H1 (cell line): Measurements from ENCODE around the gene LTBR. TPM values are rescaled to one million over a fixed set of nuclear protein-coding genes. Genes with fewer than 3 reads are reported as not detected.

ENCODE experiments used
- CTCF ChIA-PET: fragments of 300-600 bp; sonication (Branson Sonifier 250); formaldehyde crosslinking; loops from one replicate; lab custom pipeline; 2021; ENCODE audit not compliant: partially characterized antibody; lab: Charles Lee
- POLR2A ChIA-PET: fragments of 300-600 bp; sonication (Branson Sonifier 250); formaldehyde crosslinking; loops from one replicate; lab custom pipeline; 2021; ENCODE audit warnings: inconsistent platforms; ENCODE audit not compliant: partially characterized antibody; lab: Charles Lee
- DNase-seq, 2 experiments: peaks; one replicate each; pipeline versions ENCODE4 v3.0.0 to v3.0.0-alpha.2; 2010 to 2022; ENCODE audit warnings: low spot score in 2 of 2, low read depth in 1 of 2, mixed read lengths in 1 of 2
- FAIRE-seq: peaks from 2 replicates; lab custom pipeline; 2011; peaks lifted over from hg19 to GRCh38; lab: Jason Lieb, UNC
- H2AFZ ChIP-seq: 2 replicates; pipeline ENCODE4 v1.8.1; 2012; ENCODE audit warnings: low read length, inconsistent platforms
- H2AK5ac ChIP-seq: 2 replicates; pipeline ENCODE4 v1.6.1; 2013; ENCODE audit warnings: low read depth, low read length
- H2BK120ac ChIP-seq: replicated peaks from 2 replicates; pipeline ENCODE3; 2013; ENCODE audit warnings: low read depth, low read length, inconsistent platforms
- H2BK12ac ChIP-seq: 2 replicates; pipeline ENCODE4 v1.6.1; 2013; ENCODE audit warnings: low read depth, low read length
- H2BK15ac ChIP-seq: 2 replicates; pipeline ENCODE4 v1.6.1; 2013; ENCODE audit warnings: low read length
- H2BK20ac ChIP-seq: 2 replicates; pipeline ENCODE4 v1.6.1; 2013; ENCODE audit warnings: low read length
- H2BK5ac ChIP-seq: 2 replicates; pipeline ENCODE4 v1.6.1; 2013; ENCODE audit warnings: low read depth, low read length
- H3K14ac ChIP-seq: 2 replicates; pipeline ENCODE4 v1.6.1; 2013; ENCODE audit warnings: inconsistent platforms; ENCODE audit not compliant: insufficient read length
- H3K18ac ChIP-seq: 2 replicates; pipeline ENCODE4 v1.6.1; 2013; ENCODE audit warnings: low read length; ENCODE audit errors: extremely low read depth
- H3K23ac ChIP-seq: 2 replicates; pipeline ENCODE4 v1.6.1; 2013; ENCODE audit warnings: inconsistent platforms; ENCODE audit not compliant: insufficient read length
- H3K23me2 ChIP-seq: 2 replicates; pipeline ENCODE4 v1.6.1; 2013; ENCODE audit warnings: low read depth, low read length
- H3K27ac ChIP-seq: 2 replicates; pipeline ENCODE4 v1.6.1; 2011; ENCODE audit warnings: low read depth, low read length, inconsistent platforms
- H3K27me3 ChIP-seq, 4 experiments: replicated peaks in 1 of 4; 1 replicate in 1 of 4; 2 replicates in 3 of 4; pipeline versions ENCODE4 v1.6.1 to v1.8.1; 2011 to 2013; ENCODE audit warnings: low read length in 3 of 4, mild to moderate bottlenecking in 3 of 4, inconsistent platforms in 2 of 4, mixed read lengths in 2 of 4, moderate library complexity in 1 of 4; ENCODE audit not compliant: control insufficient read depth in 3 of 4, insufficient read depth in 3 of 4; ENCODE audit errors: extremely low read depth in 1 of 4
- H3K36me3 ChIP-seq, 4 experiments: 2 replicates each; pipeline versions ENCODE4 v1.6.1 to v1.8.1; 2011 to 2013; ENCODE audit warnings: mild to moderate bottlenecking in 4 of 4, low read length in 3 of 4, moderate library complexity in 2 of 4, control low read depth in 1 of 4, inconsistent platforms in 1 of 4; ENCODE audit not compliant: insufficient read depth in 4 of 4, control insufficient read depth in 2 of 4
- H3K4ac ChIP-seq: replicated peaks from 2 replicates; pipeline ENCODE3; 2013; ENCODE audit warnings: low read length, low read depth, mixed read lengths, inconsistent platforms; ENCODE audit not compliant: insufficient read length
- H3K4me1 ChIP-seq, 4 experiments: replicated peaks in 1 of 4; 1 replicate in 1 of 4; 2 replicates in 3 of 4; pipeline versions ENCODE4 v1.6.1 to v1.8.1; 2011 to 2013; ENCODE audit warnings: low read length in 3 of 4, inconsistent platforms in 2 of 4, mixed read lengths in 1 of 4; ENCODE audit not compliant: insufficient read depth in 4 of 4, control insufficient read depth in 3 of 4
- H3K4me2 ChIP-seq, 2 experiments: 2 replicates each; pipeline versions ENCODE4 v1.6.1 to v1.8.1; 2011 to 2013; ENCODE audit warnings: low read depth in 2 of 2, low read length in 2 of 2, control low read depth in 1 of 2, inconsistent platforms in 1 of 2, mild to moderate bottlenecking in 1 of 2; ENCODE audit not compliant: insufficient read depth in 1 of 2
- H3K4me3 ChIP-seq, 4 experiments: fragments of 200-600, 300-600 bp in 1 of 4; sonication (generic), shearing (Covaris generic), sonication (Bioruptor Twin) in 1 of 4; 2 replicates each; pipeline versions ENCODE4 v1.5.1 to v1.8.1; 2011 to 2016; ENCODE audit warnings: low read length in 4 of 4, low read depth in 3 of 4, control low read depth in 2 of 4, inconsistent platforms in 2 of 4, mild to moderate bottlenecking in 2 of 4, mixed read lengths in 1 of 4, moderate library complexity in 1 of 4; ENCODE audit not compliant: insufficient read depth in 2 of 4; ENCODE audit errors: extremely low read depth in 1 of 4
- H3K56ac ChIP-seq: replicated peaks from 2 replicates; pipeline ENCODE3; 2013; ENCODE audit warnings: low read depth, mild to moderate bottlenecking, mixed read lengths, low read length, inconsistent platforms; ENCODE audit not compliant: insufficient read length
- H3K79me1 ChIP-seq: 2 replicates; pipeline ENCODE4 v1.6.1; 2013; ENCODE audit warnings: low read depth, low read length, control low read depth
- H3K79me2 ChIP-seq, 2 experiments: 2 replicates each; pipeline versions ENCODE4 v1.6.1 to v1.8.1; 2012 to 2013; ENCODE audit warnings: low read length in 2 of 2, mild to moderate bottlenecking in 2 of 2, inconsistent platforms in 1 of 2; ENCODE audit not compliant: insufficient read depth in 2 of 2, control insufficient read depth in 1 of 2
- H3K9ac ChIP-seq, 4 experiments: replicated peaks in 1 of 4; 1 replicate in 1 of 4; 2 replicates in 3 of 4; pipeline versions ENCODE4 v1.6.1 to v1.8.1; 2011 to 2013; ENCODE audit warnings: low read depth in 3 of 4, low read length in 3 of 4, control low read depth in 2 of 4, mild to moderate bottlenecking in 2 of 4, moderate library complexity in 2 of 4, inconsistent platforms in 1 of 4; ENCODE audit errors: extremely low read depth in 1 of 4
- H3K9me3 ChIP-seq, 2 experiments: 2 replicates each; pipeline versions ENCODE4 v1.6.1 to v1.8.1; 2012 to 2013; ENCODE audit warnings: mild to moderate bottlenecking in 2 of 2, moderate library complexity in 2 of 2, control low read depth in 1 of 2, inconsistent platforms in 1 of 2, low read depth in 1 of 2, low read length in 1 of 2, mixed read lengths in 1 of 2; ENCODE audit not compliant: insufficient read depth in 2 of 2
- H4K20me1 ChIP-seq, 2 experiments: replicated peaks in 1 of 2; 2 replicates each; pipeline versions ENCODE3 to v1.8.1; 2011 to 2013; ENCODE audit warnings: inconsistent platforms in 2 of 2, low read length in 2 of 2, mild to moderate bottlenecking in 1 of 2; ENCODE audit not compliant: insufficient read depth in 2 of 2, control insufficient read depth in 1 of 2
- H4K5ac ChIP-seq: 2 replicates; pipeline ENCODE4 v1.6.1; 2013; ENCODE audit warnings: low read length, low read depth, mixed read lengths, inconsistent platforms; ENCODE audit not compliant: insufficient read length
- H4K8ac ChIP-seq: 2 replicates; pipeline ENCODE4 v1.8.0; 2013; ENCODE audit warnings: mild to moderate bottlenecking, moderate library complexity, low read length, inconsistent platforms; ENCODE audit not compliant: insufficient read depth; ENCODE audit errors: extremely low read depth
- H4K91ac ChIP-seq: replicated peaks from 2 replicates; pipeline ENCODE3; 2013; ENCODE audit warnings: low read length, mixed read lengths, inconsistent platforms; ENCODE audit not compliant: insufficient read length
- BACH1 ChIP-seq: IDR thresholded peaks from 2 replicates; pipeline ENCODE4 v1.6.1; 2012; ENCODE audit warnings: low read length, improper control_type of control experiment
- BRCA1 ChIP-seq: IDR thresholded peaks from 2 replicates; pipeline ENCODE4 v1.6.1; 2012; ENCODE audit warnings: low read depth, low read length, improper control_type of control experiment
- CTBP2 ChIP-seq: IDR thresholded peaks from 2 replicates; pipeline ENCODE4 v1.7.0; 2011; ENCODE audit warnings: borderline replicate concordance, mild to moderate bottlenecking, moderate library complexity, mixed read lengths, low read length; ENCODE audit not compliant: insufficient read depth, insufficient read length
- POLR2A ChIP-seq, 2 experiments: IDR thresholded peaks; 1 replicate in 1 of 2; 2 replicates in 1 of 2; pipeline ENCODE4 v1.6.1; 2011; ENCODE audit warnings: low read depth in 2 of 2, low read length in 2 of 2, mild to moderate bottlenecking in 2 of 2; ENCODE audit errors: control extremely low read depth in 1 of 2
- POLR2AphosphoS5 ChIP-seq: IDR thresholded peaks from 2 replicates; pipeline ENCODE4 v1.6.1; 2011; ENCODE audit warnings: low read depth, low read length
- POU5F1 ChIP-seq: IDR thresholded peaks from 2 replicates; pipeline ENCODE4 v1.6.1; 2011; ENCODE audit warnings: low read depth, mild to moderate bottlenecking, low read length, moderate library complexity
- SP2 ChIP-seq: IDR thresholded peaks from 2 replicates; pipeline ENCODE4 v1.6.1; 2012; ENCODE audit warnings: mild to moderate bottlenecking, low read length, inconsistent platforms
- WGBS, 2 experiments: shearing (Covaris generic) in 1 of 2; methylation state at CpG; one replicate each; pipeline versions ENCODE4 v1.1.6 to v1.1.7; 2013 to 2015; ENCODE audit warnings: low lambda C conversion rate in 2 of 2, mixed read lengths in 2 of 2, inconsistent platforms in 1 of 2, low coverage in 1 of 2, missing lambda C conversion rate in 1 of 2; ENCODE audit not compliant: insufficient replicate concordance in 2 of 2, insufficient coverage in 1 of 2, insufficient read length in 1 of 2; ENCODE audit errors: extremely low coverage in 1 of 2, missing lambda C conversion rate in 1 of 2; 5-methylcytosine and 5-hydroxymethylcytosine counted together
- polyA plus RNA-seq, 7 experiments: library from polyadenylated mRNA; depleted of rRNA in 3 of 7; stranded (reverse) in 5 of 7; unstranded in 2 of 7; fragments of >200 nt in 5 of 7; fragments of 200-250 nt in 2 of 7; gene quantifications; 1 replicate in 5 of 7; 2 replicates in 1 of 7; 4 replicates in 1 of 7; pipeline versions ENCODE4 v1.2.1 to v1.2.3, GENCODE V29; 2011 to 2013; ENCODE audit warnings: missing spikeins in 2 of 7, mixed read lengths in 2 of 7
- total RNA-seq: library from RNA; stranded (reverse); fragmentation: NEBNext Ultra II Directional; extraction: Animal tissue kit (Norgen Biotek cat#: 25700); gene quantifications from 2 replicates; pipeline ENCODE4 v1.2.1, GENCODE V29; 2021

The LTBR gene
- total and polyA plus RNA-seq, 2 of the 8 experiments (the other 6 are each of a cell fraction or from before 2014, with no cell fraction given) = 5.1 to 6.3 TPM

GRCh38 chr12:6438345-6438744 lies 54.4 kb downstream of the LTBR start:
- H4K5ac ChIP-seq = no peak overlapping the region
- DNase-seq = no peak
- H3K79me2 ChIP-seq = no peaks in the 10 kb centered on the region
- no peak overlapping the region for H4K8ac ChIP-seq
- no peaks in the 10 kb centered on the region for H3K23me2 ChIP-seq
- H3K27me3 ChIP-seq = no peaks in the 10 kb centered on the region
- H3K23ac ChIP-seq = no peak overlapping the region
- H2AFZ ChIP-seq = no peak overlapping the region
- no peak overlapping the region for H3K9ac ChIP-seq
- no peak overlapping the region for H3K18ac ChIP-seq
- POLR2A ChIA-PET = interaction anchor here (0.7 to 3.1 kb wide), 7 partner anchors 9 to 96 kb away, joined by 3 to 13 read pairs (median 4); partner anchors contain the start of genes GAPDH, TAPBPL and VAMP1
- no peak overlapping the region for H2BK12ac ChIP-seq
- H3K4me2 ChIP-seq = no peak overlapping the region
- no peaks in the 10 kb centered on the region for H3K79me1 ChIP-seq
- no peak for TF ChIP-seq SP2
- TF ChIP-seq POU5F1 = no peak
- TF ChIP-seq POLR2A (IDR thresholded peaks at IDR 0.05; ENCODE audit: control extremely low read depth in 1 of 2, low read depth in 2 of 2, low read length in 2 of 2) = no peak
- TF ChIP-seq CTBP2 = no peak
- no peak for TF ChIP-seq BRCA1
- no peak for TF ChIP-seq POLR2AphosphoS5
- TF ChIP-seq BACH1 = no peak
- CTCF ChIA-PET = interaction anchor here (0.9 to 2.9 kb wide), 8 partner anchors 10 to 130 kb away, joined by 3 to 22 read pairs (median 4); no protein-coding TSS in a partner anchor
- H2BK5ac ChIP-seq = no peak overlapping the region
- H3K4me1 ChIP-seq = peaks cover 0 to 8% (median under 1%) of the 10 kb centered on the region in 4 experiments; a peak in 3 of 7 replicates
- no peak overlapping the region for H3K27ac ChIP-seq
- H3K9me3 ChIP-seq = no peaks in the 10 kb centered on the region
- H4K91ac ChIP-seq = no peak overlapping the region
- H2BK15ac ChIP-seq = no peak overlapping the region
- H3K4me3 ChIP-seq = no peak overlapping the region
- no peak overlapping the region for H2BK20ac ChIP-seq
- no peaks in the 10 kb centered on the region for H4K20me1 ChIP-seq
- no peaks in the 10 kb centered on the region for H3K36me3 ChIP-seq
- no peak overlapping the region for H2BK120ac ChIP-seq
- no peak overlapping the region for H2AK5ac ChIP-seq
- WGBS, 2 experiments = 86% methylated on average over 12 of the region's 12 CpGs; no CpG with 5 or more reads in 1 of the 2 experiments
- no peak overlapping the region for H3K56ac ChIP-seq
- H3K14ac ChIP-seq = no peak overlapping the region
- H3K4ac ChIP-seq = no peak overlapping the region
- FAIRE-seq = no peak
